Measurements from ENCODE around the gene KRTAP1-5.
"Not testable (repeated sequence)": the region's sequence is repeated elsewhere in the genome, so short reads cannot be mapped to it uniquely, and the experiment has no call there.

KRTAP1-5 gene

GRCh38 chr17:41046735-41047465 lies 19.9 kb upstream of the KRTAP1-5 start, which contains the start of gene KRTAP2-1:
KRTAP2-1 (minus strand) TSS chr17:41047316; CDS start chr17:41047267, 49 bp downstream.
- not testable (repeated sequence) for DNase-seq

DNA sequence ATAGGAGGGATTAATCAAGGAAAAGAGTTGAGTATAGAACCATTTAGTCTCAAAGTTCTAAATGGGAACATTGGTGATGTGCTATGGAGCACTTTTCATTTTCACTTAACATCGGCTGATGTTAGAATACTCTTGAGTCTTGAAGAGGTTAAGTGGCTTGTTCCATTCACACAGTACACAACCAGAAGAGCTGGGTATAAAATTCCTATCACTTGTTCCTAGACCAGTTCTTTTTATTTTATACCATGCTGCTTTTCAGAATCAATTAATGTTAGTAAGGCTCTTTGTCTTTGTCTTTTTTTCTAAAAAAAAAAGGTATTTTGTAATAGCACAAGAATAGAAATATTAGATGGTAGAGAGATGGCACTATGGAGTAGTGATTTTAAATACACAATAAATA lies 15.9 kb upstream of the KRTAP1-5 start:
- no peak for DNase-seq

DNA sequence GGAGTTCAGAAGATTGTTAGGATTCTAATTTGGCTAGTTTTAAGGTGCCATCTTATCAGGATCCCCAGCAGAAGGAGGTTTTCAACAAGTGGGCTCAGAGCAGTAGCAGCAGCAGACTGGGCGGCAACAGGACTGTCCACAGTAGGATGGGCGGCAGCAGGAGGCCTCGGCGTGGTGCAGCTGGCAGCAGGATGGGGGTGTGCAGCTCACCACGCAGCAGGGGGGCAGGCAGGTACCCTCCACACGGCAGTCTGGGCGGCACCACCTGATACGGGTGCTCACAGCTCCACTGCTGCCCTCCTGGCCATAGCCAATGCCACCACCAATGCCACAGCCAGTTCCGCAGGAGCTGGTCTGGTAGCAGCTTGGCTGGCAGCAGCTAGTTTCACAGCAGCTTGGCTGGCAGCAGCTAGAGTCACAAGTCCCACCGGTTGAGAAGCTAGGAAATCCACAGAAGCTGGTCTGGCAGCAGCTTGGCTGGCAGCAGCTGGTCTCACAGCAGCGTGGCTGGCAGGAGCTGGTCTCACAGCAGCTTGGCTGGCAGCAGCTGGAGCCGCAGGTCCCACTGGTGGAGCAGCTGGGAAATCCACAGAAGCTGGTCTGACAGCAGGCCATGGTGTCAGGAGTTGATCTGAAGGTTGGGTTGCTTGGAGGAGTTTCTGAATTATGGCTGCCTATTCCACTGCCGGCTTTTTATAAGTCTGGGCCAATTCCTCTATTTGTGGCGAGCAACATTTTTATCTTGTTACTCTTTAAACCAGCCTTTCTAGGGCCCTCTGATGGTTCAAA lies 14.0 kb upstream of the KRTAP1-5 start, which contains the start of gene KRTAP1-1:
Gene KRTAP1-1, minus strand, starts transcription at position 668 of the 789 bp plus-strand sequence. Its CDS starts 53 bp downstream, at position 615.
- not testable (repeated sequence) for DNase-seq

DNA sequence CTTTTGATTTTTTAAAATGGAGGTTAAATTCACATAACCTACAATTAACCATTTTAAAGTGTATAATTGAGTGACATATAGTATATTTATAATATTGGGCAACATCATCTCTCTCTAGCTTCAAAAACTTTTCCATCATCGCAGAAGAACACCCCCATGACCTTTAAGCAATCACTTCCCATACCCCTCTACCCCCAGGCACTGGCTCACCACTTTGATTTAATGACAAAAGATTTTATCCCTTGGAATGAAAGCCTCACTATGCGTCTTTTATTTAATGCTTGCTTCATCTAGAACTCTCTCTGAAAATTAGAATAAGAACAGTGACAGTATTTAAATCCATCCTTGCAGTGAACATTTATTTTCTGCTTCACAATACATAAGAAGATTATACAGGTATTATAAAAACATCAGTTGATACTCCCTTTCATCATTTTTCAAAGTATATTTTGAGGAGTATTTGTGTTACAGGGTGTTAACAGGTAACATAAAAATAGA lies 10.9 kb upstream of the KRTAP1-5 start:
- no peak for DNase-seq

DNA sequence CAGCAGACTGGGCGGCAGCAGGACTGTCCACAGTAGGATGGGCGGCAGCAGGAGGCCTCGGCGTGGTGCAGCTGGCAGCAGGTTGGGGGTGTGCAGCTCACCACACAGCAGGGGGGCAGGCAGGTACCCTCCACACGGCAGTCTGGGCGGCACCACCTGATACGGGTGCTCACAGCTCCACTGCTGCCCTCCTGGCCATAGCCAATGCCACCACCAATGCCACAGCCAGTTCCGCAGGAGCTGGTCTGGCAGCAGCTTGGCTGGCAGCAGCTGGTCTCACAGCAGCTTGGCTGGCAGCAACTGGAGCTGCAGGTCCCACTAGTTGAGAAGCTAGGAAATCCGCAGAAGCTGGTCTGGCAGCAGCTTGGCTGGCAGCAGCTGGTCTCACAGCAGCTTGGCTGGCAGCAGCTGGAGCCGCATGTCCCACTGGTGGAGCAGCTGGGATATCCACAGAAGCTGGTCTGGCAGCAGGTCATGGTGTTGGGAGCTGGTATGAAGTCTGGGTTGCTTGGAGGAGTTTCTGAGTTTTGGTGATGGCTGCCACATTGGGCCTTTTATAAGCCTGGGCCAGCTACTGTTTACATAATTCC lies 7.4 kb upstream of the KRTAP1-5 start, which contains the start of gene KRTAP1-3:
Gene KRTAP1-3, minus strand, starts transcription at position 529 of the 590 bp plus-strand sequence. Its CDS starts 53 bp downstream, at position 476.
- DNase-seq = not testable (repeated sequence)

DNA sequence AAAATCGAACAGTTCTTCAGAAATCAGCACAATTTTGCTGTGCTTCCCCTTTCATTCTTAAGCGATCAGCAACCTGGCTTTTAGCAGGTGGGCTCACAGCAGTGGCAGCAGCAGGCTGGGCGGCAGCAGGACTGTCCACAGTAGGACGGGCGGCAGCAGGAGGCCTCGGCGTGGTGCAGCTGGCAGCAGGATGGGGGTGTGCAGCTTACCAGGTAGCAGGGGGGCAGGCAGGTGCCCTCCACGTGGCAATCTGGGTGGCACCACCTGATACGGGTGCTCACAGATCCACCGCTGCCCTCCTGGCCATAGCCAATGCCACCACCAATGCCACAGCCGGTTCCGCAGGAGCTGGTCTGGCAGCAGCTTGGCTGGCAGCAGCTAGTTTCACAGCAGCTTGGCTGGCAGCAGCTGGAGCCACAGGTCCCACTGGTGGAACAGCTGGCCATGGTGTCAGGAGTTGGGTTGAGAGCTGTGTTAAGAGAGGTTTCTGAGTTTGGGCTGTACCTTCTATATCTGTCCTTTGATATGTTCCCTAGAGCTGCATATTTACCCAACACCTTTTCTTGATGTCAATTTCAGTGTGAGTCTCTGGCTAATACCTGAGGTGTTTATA lies 2.7 kb upstream of the KRTAP1-5 start, which contains the start of gene KRTAP1-4:
Gene KRTAP1-4, minus strand, starts transcription at position 563 of the 613 bp plus-strand sequence. Its CDS starts 117 bp downstream, at position 446.
- no peak for DNase-seq

GRCh38 chr17:41024697-41025096 lies 2.3 kb downstream of the KRTAP1-5 start:
- no peak for DNase-seq

GRCh38 chr17:41020336-41020735 lies 6.7 kb downstream of the KRTAP1-5 start:
- peak; percentile 44 for DNase-seq

- DNase-seq = no peak
Observed at GRCh38 chr17:41019415-41019814, 7.6 kb downstream of the KRTAP1-5 start.

DNA sequence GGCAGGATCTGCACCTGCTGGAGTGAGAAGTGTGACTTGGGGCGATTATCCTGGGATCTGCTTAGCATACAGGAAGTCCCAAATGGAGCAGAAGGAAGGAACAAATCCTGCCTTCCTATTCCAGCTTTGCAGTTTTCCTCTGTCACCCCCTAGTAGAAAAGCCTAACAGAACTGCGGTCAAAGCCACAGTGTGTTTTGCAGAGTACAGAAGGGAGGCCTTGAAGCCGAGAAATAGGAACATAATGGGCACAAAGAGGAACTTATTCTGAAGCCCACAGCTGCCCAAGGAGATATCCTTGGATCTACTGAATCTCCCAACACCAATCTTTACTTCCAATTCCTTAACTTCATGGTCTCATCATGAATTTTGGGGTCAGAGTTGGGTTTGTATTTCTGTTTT lies 8.5 kb downstream of the KRTAP1-5 start:
- DNase-seq = no peak

DNA sequence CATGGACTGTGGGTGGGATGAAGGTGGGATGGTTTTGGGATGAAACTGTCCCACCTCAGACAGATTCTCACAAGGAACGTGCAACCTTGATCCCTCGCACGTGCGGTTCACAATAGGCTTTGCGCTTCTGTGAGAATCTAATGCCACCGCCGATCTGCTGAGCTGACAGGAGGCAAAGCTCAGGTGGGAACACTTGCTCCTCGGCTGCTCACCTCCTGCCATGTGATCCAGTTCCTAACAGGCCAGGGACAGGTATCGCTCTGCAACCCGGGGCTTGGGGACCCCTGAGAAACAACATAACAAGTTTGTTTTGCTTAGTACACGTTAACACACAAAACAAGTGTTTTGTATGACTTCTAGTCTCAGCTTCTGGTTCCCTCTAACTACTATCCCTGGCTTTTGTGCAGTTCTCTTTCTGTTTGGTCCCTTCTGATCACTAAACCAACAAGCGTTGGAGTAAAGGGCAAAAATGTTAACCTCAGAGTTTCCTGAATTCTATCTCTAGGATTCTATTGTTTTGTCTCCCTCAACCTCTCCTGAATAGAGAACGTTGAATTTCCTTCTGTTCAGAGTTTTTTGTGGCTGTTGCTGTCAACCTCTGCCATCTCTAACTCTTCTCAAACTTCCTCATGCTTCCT lies 10.3 kb downstream of the KRTAP1-5 start:
- DNase-seq = no peak

- no peak for DNase-seq
Observed at GRCh38 chr17:41015454-41015853, 11.6 kb downstream of the KRTAP1-5 start.

DNA sequence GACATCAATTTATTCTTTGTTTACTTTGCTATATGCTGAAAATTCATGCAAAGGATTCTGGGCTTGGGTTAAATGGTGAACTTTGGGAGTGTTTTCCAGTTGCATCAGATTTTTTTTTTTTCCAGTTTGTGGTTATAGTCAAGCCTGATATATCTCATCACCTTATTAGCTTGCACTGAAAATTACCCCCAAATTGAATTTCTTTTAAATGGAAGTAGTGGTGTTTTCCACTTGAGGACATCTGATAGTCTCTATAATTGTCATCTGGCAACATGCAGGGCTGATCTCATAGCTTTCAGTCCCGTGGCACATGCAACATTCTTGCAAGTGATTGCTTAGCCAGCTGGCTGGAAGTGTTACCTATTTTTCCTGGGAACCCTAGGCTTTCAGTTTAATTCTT lies 13.4 kb downstream of the KRTAP1-5 start:
- no peak for DNase-seq

- DNase-seq = no peak
Observed at GRCh38 chr17:41013181-41013580, 13.8 kb downstream of the KRTAP1-5 start.

- DNase-seq = no peak
Observed at GRCh38 chr17:41012326-41013120, 14.5 kb downstream of the KRTAP1-5 start.

- no peak for DNase-seq
Observed at GRCh38 chr17:41010441-41010840, 16.6 kb downstream of the KRTAP1-5 start.

GRCh38 chr17:41009936-41010335 lies 17.1 kb downstream of the KRTAP1-5 start:
- no peak for DNase-seq

GRCh38 chr17:41009301-41009760 lies 17.7 kb downstream of the KRTAP1-5 start:
- DNase-seq = no peak

DNA sequence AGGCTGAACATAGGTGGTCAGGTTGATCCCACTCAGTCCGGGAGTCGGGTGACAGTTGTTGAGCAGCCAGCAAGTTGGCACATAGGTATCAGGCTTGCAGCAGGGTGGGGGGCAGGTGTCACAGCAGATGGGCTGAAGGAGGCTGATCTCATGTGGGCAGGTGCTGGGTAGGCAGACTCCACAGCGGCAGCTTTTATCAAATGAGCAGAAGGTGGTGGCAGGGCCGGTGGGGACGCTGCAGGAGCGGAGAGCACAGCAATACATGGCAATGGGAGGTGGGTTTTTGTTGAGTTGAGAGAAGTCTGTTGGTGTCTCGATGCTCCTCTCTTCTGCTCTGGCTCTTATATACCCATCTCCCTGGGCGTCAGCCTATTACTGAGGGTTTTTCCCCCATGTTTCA lies 18.2 kb downstream of the KRTAP1-5 start, which contains the start of gene KRTAP3-1:
Gene KRTAP3-1, minus strand, starts transcription at position 318 of the 400 bp plus-strand sequence. Its CDS starts 54 bp downstream, at position 264.
- no peak for DNase-seq

DNA sequence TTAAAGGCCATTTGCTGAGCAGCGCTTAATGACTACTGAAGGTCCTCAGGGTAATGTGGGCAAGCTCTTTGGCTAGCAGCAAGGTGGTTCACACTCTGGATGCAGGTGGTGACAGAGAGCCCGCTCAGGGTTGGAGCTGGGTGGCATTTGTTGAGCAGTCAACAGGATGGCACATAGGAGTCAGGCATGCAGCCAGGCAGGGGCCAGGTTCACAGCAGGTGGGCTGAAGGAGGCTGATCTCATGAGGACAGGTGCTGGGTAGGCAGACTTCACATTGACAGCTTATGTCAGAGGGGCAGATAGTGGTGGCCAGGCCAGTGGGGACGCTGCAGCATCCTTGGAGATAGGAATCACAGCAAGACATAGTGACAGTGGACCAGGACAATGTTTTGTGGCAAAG lies 22.6 kb downstream of the KRTAP1-5 start:
- DNase-seq = no peak

DNA sequence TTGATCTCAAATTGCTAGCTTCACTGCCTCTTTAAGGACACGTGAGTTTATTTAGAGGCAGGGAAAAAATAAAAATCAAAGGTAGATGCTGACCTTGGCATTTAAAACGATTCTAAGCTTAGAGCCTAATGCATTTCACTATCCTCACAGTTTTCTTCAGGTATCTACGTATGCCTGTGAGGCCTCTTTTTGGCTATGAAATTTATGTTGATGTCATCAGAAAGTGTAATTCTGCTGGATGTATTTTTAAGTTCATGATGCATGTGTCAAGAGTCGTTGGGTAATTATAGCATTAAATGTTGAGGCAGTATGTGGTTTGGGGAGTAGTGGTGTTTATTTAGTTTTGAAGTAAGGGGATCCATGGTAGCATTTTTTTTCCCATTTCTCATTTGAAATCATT lies 23.1 kb downstream of the KRTAP1-5 start:
- DNase-seq = no peak
